Measurements from ENCODE around the gene DUSP11.
A peak's percentile ranks its signal among the peaks of the same experiment; 100 is the strongest.
"Not testable (repeated sequence)": the region's sequence is repeated elsewhere in the genome, so short reads cannot be mapped to it uniquely, and the experiment has no call there.

DUSP11 gene

GRCh38 chr2:73821227-73821626 lies 41.3 kb upstream of the DUSP11 start:
- H3K4me1 ChIP-seq (ENCODE audit: control insufficient read depth, insufficient read depth, low read length) = peaks cover 4% of the 10 kb centered on the region
- H3K4me3 ChIP-seq (ENCODE audit: low read length) = no peak overlapping the region
- H3K9me3 ChIP-seq (replicated peaks; ENCODE audit: low read length) = no peaks in the 10 kb centered on the region
- no peak overlapping the region for H3K9ac ChIP-seq (ENCODE audit: low read depth, low read length)
- H3K36me3 ChIP-seq (ENCODE audit: insufficient read depth, low read length) = no peaks in the 10 kb centered on the region
- peaks cover 32% of the 10 kb centered on the region for H3K27me3 ChIP-seq (ENCODE audit: control insufficient read depth, insufficient read depth, low read length)
- no peak overlapping the region for H3K4me2 ChIP-seq (ENCODE audit: low read length)

DNA sequence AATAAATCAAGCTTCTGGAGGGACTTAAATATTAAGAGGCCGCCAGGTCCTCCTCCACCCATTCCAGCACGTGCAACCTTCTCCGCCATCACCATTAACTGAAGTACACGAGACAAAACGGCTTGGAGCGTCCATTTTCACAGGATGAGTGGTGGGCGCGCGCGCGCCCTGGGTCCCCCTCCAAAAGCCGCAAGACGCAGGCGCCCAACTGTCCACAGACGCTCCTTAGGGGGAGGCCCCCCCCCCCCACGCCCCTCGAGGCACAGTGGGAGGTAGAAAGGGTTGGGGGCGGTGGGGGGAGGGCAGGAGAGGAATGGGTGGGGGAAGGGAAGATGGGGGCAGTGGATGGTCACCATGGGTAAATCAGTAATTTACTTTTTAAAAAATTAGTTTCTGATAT lies 38.4 kb upstream of the DUSP11 start:
- Histone ChIP-seq H3K4me3 (ENCODE audit: low read length) (no peak overlapping the region), H3K4me2 (ENCODE audit: low read length) (no peak overlapping the region)

GRCh38 chr2:73812635-73813034 lies 32.7 kb upstream of the DUSP11 start:
- Histone ChIP-seq H3K27me3 (ENCODE audit: control insufficient read depth, insufficient read depth, low read length) (peaks cover 48% of the 10 kb centered on the region), H3K9ac (ENCODE audit: low read depth, low read length) (no peak overlapping the region), H3K4me2 (ENCODE audit: low read length) (no peak overlapping the region), H3K4me1 (ENCODE audit: control insufficient read depth, insufficient read depth, low read length) (no peaks in the 10 kb centered on the region), H3K9me3 (replicated peaks; ENCODE audit: low read length) (no peaks in the 10 kb centered on the region), H3K4me3 (ENCODE audit: low read length) (no peak overlapping the region), H3K36me3 (ENCODE audit: insufficient read depth, low read length) (no peaks in the 10 kb centered on the region)

More for the DNA sequence above, 38.4 kb upstream of the DUSP11 start:
- no peaks in the 10 kb centered on the region for H3K4me1 ChIP-seq (ENCODE audit: control insufficient read depth, insufficient read depth, low read length)
- H3K27me3 ChIP-seq (ENCODE audit: control insufficient read depth, insufficient read depth, low read length) = peaks cover 58% of the 10 kb centered on the region
- no peaks in the 10 kb centered on the region for H3K36me3 ChIP-seq (ENCODE audit: insufficient read depth, low read length)
- no peak overlapping the region for H3K9ac ChIP-seq (ENCODE audit: low read depth, low read length)
- no peaks in the 10 kb centered on the region for H3K9me3 ChIP-seq (replicated peaks; ENCODE audit: low read length)

GRCh38 chr2:73811878-73812277 lies 32.0 kb upstream of the DUSP11 start:
- Histone ChIP-seq H3K36me3 (ENCODE audit: insufficient read depth, low read length) (no peaks in the 10 kb centered on the region), H3K27me3 (ENCODE audit: control insufficient read depth, insufficient read depth, low read length) (peaks cover 48% of the 10 kb centered on the region), H3K4me1 (ENCODE audit: control insufficient read depth, insufficient read depth, low read length) (no peaks in the 10 kb centered on the region), H3K4me3 (ENCODE audit: low read length) (no peak overlapping the region), H3K4me2 (ENCODE audit: low read length) (no peak overlapping the region), H3K9me3 (replicated peaks; ENCODE audit: low read length) (no peaks in the 10 kb centered on the region), H3K9ac (ENCODE audit: low read depth, low read length) (no peak overlapping the region)

- H3K4me2 ChIP-seq (ENCODE audit: low read length); H3K9me3 ChIP-seq (replicated peaks; ENCODE audit: low read length); H3K4me3 ChIP-seq (ENCODE audit: low read length); H3K27me3 ChIP-seq (ENCODE audit: control insufficient read depth, insufficient read depth, low read length); H3K9ac ChIP-seq (ENCODE audit: low read depth, low read length); H3K4me1 ChIP-seq (ENCODE audit: control insufficient read depth, insufficient read depth, low read length); H3K36me3 ChIP-seq (ENCODE audit: insufficient read depth, low read length): not testable (repeated sequence)
Observed at GRCh38 chr2:73783883-73784282, 4.0 kb upstream of the DUSP11 start, which contains the start of gene C2orf78. C2orf78 (plus strand) TSS chr2:73784183; CDS start chr2:73784310, 127 bp downstream.

GRCh38 chr2:73783402-73783801 lies 3.5 kb upstream of the DUSP11 start:
- not testable (repeated sequence) for H3K9me3 ChIP-seq (replicated peaks; ENCODE audit: low read length); H3K36me3 ChIP-seq (ENCODE audit: insufficient read depth, low read length); H3K4me2 ChIP-seq (ENCODE audit: low read length); H3K4me1 ChIP-seq (ENCODE audit: control insufficient read depth, insufficient read depth, low read length); H3K9ac ChIP-seq (ENCODE audit: low read depth, low read length); H3K27me3 ChIP-seq (ENCODE audit: control insufficient read depth, insufficient read depth, low read length); H3K4me3 ChIP-seq (ENCODE audit: low read length)

DNA sequence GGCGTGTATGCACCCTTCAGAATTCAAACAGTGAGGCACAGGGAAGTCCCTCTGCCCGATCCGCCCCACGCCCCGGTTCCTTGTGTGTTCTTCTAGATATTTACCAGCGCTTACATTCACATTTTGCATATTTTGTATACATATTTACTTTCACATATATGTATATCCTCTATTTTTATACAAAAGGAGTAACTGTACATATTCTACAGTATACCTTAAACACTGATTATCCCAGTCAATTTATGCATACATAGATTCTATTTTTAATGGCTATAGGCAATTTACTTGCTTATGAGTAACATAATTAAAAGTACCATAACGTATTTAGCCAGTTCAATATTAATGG lies 307 bp upstream of the DUSP11 start:
- Histone ChIP-seq H3K9me3 (replicated peaks; ENCODE audit: low read length) (no peaks in the 10 kb centered on the region), H3K36me3 (ENCODE audit: insufficient read depth, low read length) (peaks cover 11% of the 10 kb centered on the region), H3K27me3 (ENCODE audit: control insufficient read depth, insufficient read depth, low read length) (no peaks in the 10 kb centered on the region), H3K9ac (ENCODE audit: low read depth, low read length) (peak overlapping the region; percentile 96), H3K4me2 (ENCODE audit: low read length) (peak overlapping the region; percentile 50), H3K4me1 (ENCODE audit: control insufficient read depth, insufficient read depth, low read length) (peaks cover 16% of the 10 kb centered on the region), H3K4me3 (ENCODE audit: low read length) (peak overlapping the region; percentile 91)

GRCh38 chr2:73778867-73779466 lies 936 bp downstream of the DUSP11 start:
- not testable (repeated sequence) for H3K27me3 ChIP-seq (ENCODE audit: control insufficient read depth, insufficient read depth, low read length); H3K9me3 ChIP-seq (replicated peaks; ENCODE audit: low read length)
- peaks cover 16% of the 10 kb centered on the region for H3K4me1 ChIP-seq (ENCODE audit: control insufficient read depth, insufficient read depth, low read length)
- peaks cover 23% of the 10 kb centered on the region for H3K36me3 ChIP-seq (ENCODE audit: insufficient read depth, low read length)
- peak overlapping the region; percentile 96 for H3K9ac ChIP-seq (ENCODE audit: low read depth, low read length)
- H3K4me2 ChIP-seq (ENCODE audit: low read length) = peak overlapping the region; percentile 84
- H3K4me3 ChIP-seq (ENCODE audit: low read length) = peak overlapping the region; percentile 91

DNA sequence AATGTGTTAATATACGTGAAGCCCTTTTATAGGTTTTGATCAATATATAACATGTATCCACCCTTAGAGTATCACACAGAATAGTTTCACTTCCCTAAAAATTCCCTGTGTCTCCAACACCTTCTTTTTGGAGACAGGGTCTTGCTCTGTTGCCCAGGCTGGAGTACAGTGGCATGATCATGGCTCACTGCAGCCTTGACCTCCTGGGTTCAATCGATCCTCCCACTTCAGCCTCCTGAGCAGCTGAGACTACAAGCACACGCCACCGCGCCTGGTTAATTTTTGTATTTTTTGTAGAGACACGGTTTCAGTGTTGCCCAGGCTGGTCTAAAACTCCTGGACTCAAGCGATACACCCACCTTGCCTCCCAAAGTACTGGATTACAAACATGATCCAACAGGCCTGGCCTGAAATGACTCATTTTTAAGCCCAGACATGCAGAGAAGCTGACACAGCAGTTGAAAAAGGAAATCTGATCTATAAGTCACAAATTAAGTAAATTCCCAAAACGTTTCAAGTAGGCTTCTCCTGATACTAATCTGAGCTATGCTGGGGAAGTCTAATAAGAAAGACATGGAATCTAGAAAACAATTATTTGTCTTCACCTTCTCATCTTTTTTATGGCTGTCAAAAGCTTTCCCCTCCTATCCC lies 2.9 kb downstream of the DUSP11 start:
- H3K9me3 ChIP-seq (replicated peaks; ENCODE audit: low read length) = no peaks in the 10 kb centered on the region
- H3K4me3 ChIP-seq (ENCODE audit: low read length) = peak overlapping the region; percentile 2
- peaks cover 43% of the 10 kb centered on the region for H3K36me3 ChIP-seq (ENCODE audit: insufficient read depth, low read length)
- peak overlapping the region; percentile 13 for H3K4me2 ChIP-seq (ENCODE audit: low read length)
- no peak overlapping the region for H3K9ac ChIP-seq (ENCODE audit: low read depth, low read length)
- peaks cover 12% of the 10 kb centered on the region for H3K4me1 ChIP-seq (ENCODE audit: control insufficient read depth, insufficient read depth, low read length)
- H3K27me3 ChIP-seq (ENCODE audit: control insufficient read depth, insufficient read depth, low read length) = no peaks in the 10 kb centered on the region

DNA sequence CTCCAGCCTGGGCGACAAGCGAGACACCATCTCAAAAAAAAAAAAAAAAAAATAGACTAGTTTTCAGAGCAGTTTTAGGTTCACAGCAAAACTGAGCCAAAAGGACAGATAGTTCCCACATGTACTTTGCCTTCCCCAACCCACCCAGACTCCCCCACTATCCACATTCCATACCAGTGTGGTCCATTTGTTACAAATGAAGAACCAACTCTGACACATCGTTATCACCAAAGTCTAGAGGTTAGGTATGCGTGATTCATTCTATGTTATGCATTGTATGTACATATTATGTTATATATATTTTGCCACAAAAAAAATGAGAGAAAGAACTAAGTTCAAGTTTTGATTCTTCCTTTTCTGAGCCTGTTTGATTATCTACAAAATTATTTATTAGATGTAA lies 3.5 kb downstream of the DUSP11 start:
- Histone ChIP-seq H3K9me3 (replicated peaks; ENCODE audit: low read length) (no peaks in the 10 kb centered on the region), H3K36me3 (ENCODE audit: insufficient read depth, low read length) (peaks cover 44% of the 10 kb centered on the region), H3K27me3 (ENCODE audit: control insufficient read depth, insufficient read depth, low read length) (no peaks in the 10 kb centered on the region), H3K4me2 (ENCODE audit: low read length) (no peak overlapping the region), H3K9ac (ENCODE audit: low read depth, low read length) (no peak overlapping the region), H3K4me3 (ENCODE audit: low read length) (no peak overlapping the region), H3K4me1 (ENCODE audit: control insufficient read depth, insufficient read depth, low read length) (peaks cover 12% of the 10 kb centered on the region)

DNA sequence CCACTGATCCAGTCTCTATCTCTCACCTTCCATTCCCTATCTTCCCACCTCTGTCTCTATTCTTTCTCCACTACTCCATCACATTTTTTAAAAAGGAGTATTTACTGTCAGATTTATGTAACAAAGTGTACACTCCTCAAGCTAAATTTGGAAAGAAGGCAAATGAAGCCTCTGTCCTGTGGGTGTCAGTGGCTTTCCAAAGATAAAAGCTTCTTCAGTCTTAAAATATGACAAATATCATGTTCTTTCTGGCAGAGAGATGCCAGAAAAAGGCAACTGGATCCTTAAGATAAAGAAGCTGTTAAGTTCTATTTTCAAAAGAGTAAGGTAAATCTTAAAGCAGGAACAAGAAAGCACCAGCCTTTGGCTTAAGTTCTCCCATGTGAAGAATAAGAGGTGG lies 7.1 kb downstream of the DUSP11 start:
- H3K4me2 ChIP-seq (ENCODE audit: low read length) = no peak overlapping the region
- peaks cover 5% of the 10 kb centered on the region for H3K4me1 ChIP-seq (ENCODE audit: control insufficient read depth, insufficient read depth, low read length)
- H3K36me3 ChIP-seq (ENCODE audit: insufficient read depth, low read length) = peaks cover 66% of the 10 kb centered on the region
- no peak overlapping the region for H3K9ac ChIP-seq (ENCODE audit: low read depth, low read length)
- H3K4me3 ChIP-seq (ENCODE audit: low read length) = no peak overlapping the region
- no peaks in the 10 kb centered on the region for H3K27me3 ChIP-seq (ENCODE audit: control insufficient read depth, insufficient read depth, low read length)
- no peaks in the 10 kb centered on the region for H3K9me3 ChIP-seq (replicated peaks; ENCODE audit: low read length)

- Histone ChIP-seq H3K4me3 (ENCODE audit: low read length) (no peak overlapping the region), H3K4me1 (ENCODE audit: control insufficient read depth, insufficient read depth, low read length) (no peaks in the 10 kb centered on the region), H3K9me3 (replicated peaks; ENCODE audit: low read length) (no peaks in the 10 kb centered on the region), H3K27me3 (ENCODE audit: control insufficient read depth, insufficient read depth, low read length) (no peaks in the 10 kb centered on the region), H3K9ac (ENCODE audit: low read depth, low read length) (no peak overlapping the region), H3K36me3 (ENCODE audit: insufficient read depth, low read length) (peaks cover 70% of the 10 kb centered on the region), H3K4me2 (ENCODE audit: low read length) (no peak overlapping the region)
Observed at GRCh38 chr2:73770725-73771124, 9.2 kb downstream of the DUSP11 start.
